HFF-Myc (cell line): ENCODE data around the gene GNG3.

Experiments
- DNase-seq: peaks from one replicate; pipeline ENCODE4 v3.0.0-alpha.2; 2011; ENCODE audit warnings: low read depth; ENCODE audit errors: extremely low read depth
- H3K4me3 ChIP-seq: replicated peaks from 2 replicates; pipeline ENCODE4 v1.5.1; 2011; ENCODE audit warnings: low read depth, mild to moderate bottlenecking, control low read depth, low read length
- CTCF ChIP-seq: IDR thresholded peaks from 2 replicates; pipeline ENCODE4 v1.5.1; 2012; ENCODE audit warnings: mild to moderate bottlenecking, low read depth, low read length, control low read depth; ENCODE audit errors: missing control alignments

The GNG3 gene

GRCh38 chr11:62677714-62678113 lies 29.8 kb upstream of the GNG3 start:
- TF ChIP-seq CTCF: no peak
- peak overlapping the region; percentile 76 for H3K4me3 ChIP-seq
- DNase-seq: no peak

- TF ChIP-seq CTCF: no peak
- peak overlapping the region; percentile 76 for H3K4me3 ChIP-seq
- no peak for DNase-seq
Measured at GRCh38 chr11:62678433-62678769, 29.1 kb upstream of the GNG3 start.

GRCh38 chr11:62678770-62679696 lies 28.4 kb upstream of the GNG3 start, which contains the start of gene UBXN1:
Gene UBXN1 (minus strand): TSS chr11:62679073. CDS start chr11:62678923, 150 bp downstream.
- peak within 1 kb of the TSS; percentile 76 for H3K4me3 ChIP-seq
- DNase-seq: peak; percentile 72
- TF ChIP-seq CTCF: no peak

GRCh38 chr11:62680825-62681240 lies 26.6 kb upstream of the GNG3 start:
- peak; percentile 62 for TF ChIP-seq CTCF
- DNase-seq: peak; percentile 76
- H3K4me3 ChIP-seq: no peak overlapping the region

- no peak overlapping the region for H3K4me3 ChIP-seq
- no peak for TF ChIP-seq CTCF
- DNase-seq: no peak
Measured at GRCh38 chr11:62682518-62682917, 25.0 kb upstream of the GNG3 start.

GRCh38 chr11:62687508-62688396 lies 19.7 kb upstream of the GNG3 start:
- no peak for TF ChIP-seq CTCF
- H3K4me3 ChIP-seq: peak overlapping the region; percentile 38
- no peak for DNase-seq
